Nephron progenitor cell (in vitro differentiated cells): Measurements from ENCODE around the gene PARD3.

Experiments used
- DNase-seq: peaks from one replicate; pipeline ENCODE4 v3.0.0; 2021
- H3K27ac Mint-ChIP-seq: 2 replicates; pipeline ENCODE4 v1.8.0; 2021; ENCODE audit warnings: mild to moderate bottlenecking, moderate library complexity, mixed read lengths
- H3K27me3 Mint-ChIP-seq: 2 replicates; pipeline ENCODE4 v1.8.0; 2021; ENCODE audit warnings: mild to moderate bottlenecking, low read depth, mixed read lengths; ENCODE audit not compliant: poor library complexity
- H3K36me3 Mint-ChIP-seq: 2 replicates; pipeline ENCODE4 v1.8.0; 2021; ENCODE audit warnings: low read depth, mixed read lengths
- H3K4me1 Mint-ChIP-seq: 2 replicates; pipeline ENCODE4 v1.8.0; 2021; ENCODE audit warnings: mixed read lengths
- H3K4me3 Mint-ChIP-seq: 2 replicates; pipeline ENCODE4 v1.8.0; 2021; ENCODE audit warnings: mild to moderate bottlenecking, moderate library complexity, mixed read lengths
- H3K9me3 Mint-ChIP-seq: 2 replicates; pipeline ENCODE4 v1.8.0; 2021; ENCODE audit warnings: mild to moderate bottlenecking, moderate library complexity, mixed read lengths
- CTCF ChIP-seq: fragments of 200-600 bp; sonication (generic); IDR thresholded peaks from 2 replicates; pipeline ENCODE4 v1.5.0; 2021; ENCODE audit warnings: antibody characterized with exemption

Gene PARD3

DNA sequence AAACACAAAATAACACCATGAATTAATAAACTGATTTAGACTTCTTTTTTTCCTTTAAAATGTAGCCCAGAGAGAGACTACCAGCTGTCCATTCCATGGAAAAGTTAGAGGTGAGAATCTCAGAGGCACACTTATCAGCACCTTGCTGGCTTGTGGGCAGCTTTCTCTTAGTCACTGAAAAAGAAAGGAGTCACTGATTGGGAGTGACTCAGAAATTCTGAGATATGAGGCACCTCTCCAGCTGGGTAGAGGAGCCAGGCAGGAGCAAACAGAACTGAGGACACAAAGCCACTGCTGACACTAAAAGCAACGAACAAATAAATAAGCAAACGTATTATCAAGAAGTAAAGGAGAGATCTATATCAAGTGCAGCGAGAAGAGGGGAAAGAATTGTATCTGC is 310.6 kb downstream of the PARD3 start:
- Mint-ChIP-seq H3K36me3 (peaks cover 12% of the 10 kb centered on the region), H3K9me3 (no peaks in the 10 kb centered on the region), H3K4me1 (peaks cover 10% of the 10 kb centered on the region), H3K4me3 (no peak overlapping the region), H3K27ac (peak overlapping the region; percentile 84), H3K27me3 (no peaks in the 10 kb centered on the region)
- TF ChIP-seq CTCF, result no peak
- no peak for DNase-seq

DNA sequence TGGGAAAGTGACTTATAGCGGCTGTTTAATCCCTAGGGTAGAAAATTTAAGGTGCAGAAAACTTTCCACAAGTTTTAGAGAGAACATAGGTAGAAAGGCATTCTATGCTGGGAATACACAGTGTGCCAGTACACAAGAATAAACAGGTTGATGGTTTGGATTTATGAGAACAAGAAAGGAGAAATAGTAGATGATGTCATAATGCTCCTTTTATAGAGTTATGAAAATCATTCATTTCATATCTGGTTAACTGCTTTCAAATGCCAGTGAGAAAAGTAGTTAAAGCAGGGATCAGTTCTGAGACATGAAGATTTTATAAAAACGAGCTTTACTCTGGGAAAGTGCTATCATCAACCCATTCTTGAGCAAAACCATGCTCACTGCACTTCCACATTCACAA is 311.4 kb downstream of the PARD3 start:
- H3K27me3 Mint-ChIP-seq, result no peaks in the 10 kb centered on the region
- H3K36me3 Mint-ChIP-seq, result peaks cover 12% of the 10 kb centered on the region
- no peak for DNase-seq
- H3K4me1 Mint-ChIP-seq, result peaks cover 10% of the 10 kb centered on the region
- no peak overlapping the region for H3K27ac Mint-ChIP-seq
- H3K9me3 Mint-ChIP-seq, result no peaks in the 10 kb centered on the region
- TF ChIP-seq CTCF, result no peak
- H3K4me3 Mint-ChIP-seq, result no peak overlapping the region

DNA sequence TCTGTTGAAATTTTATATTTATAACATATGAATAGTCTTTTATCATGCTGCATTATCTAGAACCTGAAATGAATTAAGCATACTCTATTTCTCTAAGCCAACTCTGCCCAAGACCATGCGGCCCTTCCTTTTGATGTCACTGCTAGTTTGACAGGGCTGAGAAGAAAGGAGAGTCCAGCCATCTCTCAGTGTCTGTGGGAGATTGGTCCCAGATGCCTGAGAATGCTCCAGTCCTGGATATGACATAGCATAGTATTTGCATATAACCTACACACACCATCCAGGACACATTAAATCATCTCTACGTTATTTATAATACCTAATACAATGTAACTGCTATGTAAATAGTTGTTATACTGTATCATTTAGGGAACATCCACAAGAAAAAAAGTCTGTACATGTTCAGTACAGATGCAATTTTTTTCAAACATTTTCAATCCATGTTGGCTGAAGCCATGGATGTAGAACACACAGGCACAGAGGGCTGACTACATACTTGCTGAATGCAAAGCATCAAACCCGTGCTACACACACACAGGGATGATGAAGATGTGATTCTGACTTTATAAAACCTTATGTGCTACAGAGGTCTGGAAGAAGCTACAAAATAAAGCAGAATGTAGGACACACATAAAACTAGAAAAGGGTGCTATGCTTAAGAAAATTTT is 315.4 kb downstream of the PARD3 start:
- no peaks in the 10 kb centered on the region for H3K27me3 Mint-ChIP-seq
- no peak for TF ChIP-seq CTCF
- peaks cover 12% of the 10 kb centered on the region for H3K36me3 Mint-ChIP-seq
- H3K4me1 Mint-ChIP-seq, result peaks cover 6% of the 10 kb centered on the region
- no peak for DNase-seq
- no peak overlapping the region for H3K4me3 Mint-ChIP-seq
- peak overlapping the region; percentile 50 for H3K27ac Mint-ChIP-seq
- H3K9me3 Mint-ChIP-seq, result no peaks in the 10 kb centered on the region

DNA sequence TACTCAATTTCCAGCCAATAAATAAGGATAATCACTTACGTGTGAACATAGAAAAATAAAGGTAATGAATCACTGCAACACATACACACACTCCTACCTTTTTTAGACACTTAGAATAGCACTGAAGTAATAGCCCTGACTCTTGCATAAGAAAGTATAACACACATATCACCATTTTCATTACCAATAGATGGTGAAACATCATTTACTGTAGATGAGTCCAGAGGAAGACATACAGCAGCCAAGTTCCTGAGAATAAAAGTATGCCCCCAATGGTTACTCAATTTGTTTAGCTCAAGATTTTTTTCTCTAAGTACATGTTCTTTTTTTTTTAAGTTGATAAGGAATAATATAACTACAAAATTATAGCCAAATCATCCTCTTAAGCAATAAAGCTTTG is 316.3 kb downstream of the PARD3 start:
- DNase-seq, result no peak
- H3K9me3 Mint-ChIP-seq, result no peaks in the 10 kb centered on the region
- peaks cover 10% of the 10 kb centered on the region for H3K4me1 Mint-ChIP-seq

GRCh38 chr10:34495938-34496337 is 319.2 kb downstream of the PARD3 start:
- DNase-seq, result no peak
- TF ChIP-seq CTCF, result no peak
- H3K27ac Mint-ChIP-seq, result no peak overlapping the region

More for the DNA sequence above, 316.3 kb downstream of the PARD3 start:
- Mint-ChIP-seq H3K4me3 (no peak overlapping the region), H3K36me3 (peaks cover 12% of the 10 kb centered on the region), H3K27ac (no peak overlapping the region), H3K27me3 (no peaks in the 10 kb centered on the region)
- no peak for TF ChIP-seq CTCF

DNA sequence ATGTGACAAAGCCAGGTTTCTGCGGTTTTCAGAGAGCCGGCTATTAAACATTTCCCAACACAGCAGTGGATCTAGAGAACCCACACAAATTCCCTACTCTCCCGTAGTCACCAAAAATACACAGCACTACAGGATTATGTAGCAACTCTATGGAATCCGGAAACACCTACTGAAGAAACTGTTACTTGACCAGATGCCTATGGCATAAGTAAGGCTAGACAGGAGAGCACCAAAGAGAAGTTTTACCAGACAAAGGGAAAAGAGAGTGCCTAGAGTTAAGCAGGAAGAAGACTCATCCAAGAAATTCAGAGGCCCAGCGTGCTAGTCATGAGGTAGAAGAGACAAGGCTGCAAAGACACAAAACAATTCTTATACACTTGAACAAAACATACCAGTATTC is 321.1 kb downstream of the PARD3 start:
- H3K4me1 Mint-ChIP-seq, result peaks cover 16% of the 10 kb centered on the region
- no peaks in the 10 kb centered on the region for H3K27me3 Mint-ChIP-seq
- no peak for DNase-seq
- H3K36me3 Mint-ChIP-seq, result no peaks in the 10 kb centered on the region
- no peak for TF ChIP-seq CTCF
- H3K4me3 Mint-ChIP-seq, result no peak overlapping the region
- peak overlapping the region; percentile 34 for H3K27ac Mint-ChIP-seq
- no peaks in the 10 kb centered on the region for H3K9me3 Mint-ChIP-seq

More at GRCh38 chr10:34495938-34496337, 319.2 kb downstream of the PARD3 start:
- H3K36me3 Mint-ChIP-seq, result peaks cover 5% of the 10 kb centered on the region
- H3K4me1 Mint-ChIP-seq, result peaks cover 10% of the 10 kb centered on the region
- no peak overlapping the region for H3K4me3 Mint-ChIP-seq
- no peaks in the 10 kb centered on the region for H3K9me3 Mint-ChIP-seq
- H3K27me3 Mint-ChIP-seq, result no peaks in the 10 kb centered on the region
